WTC11 (cell line): ENCODE data around the gene ST6GALNAC3. TPM values are rescaled to one million over a fixed set of nuclear protein-coding genes. Genes with fewer than 3 reads are reported as not detected.

ENCODE experiments used
- ATAC-seq: fragments of 200-7000 bp; cut with Tn5 transposase; 2 replicates; pipeline ENCODE4 v1.10.0; 2021; ENCODE audit warnings: mild to moderate bottlenecking, moderate library complexity
- CTCF ChIA-PET: fragments of 300-600 bp; sonication (Branson Sonifier 250); formaldehyde crosslinking; loops from one replicate; lab custom pipeline; 2021; ENCODE audit warnings: antibody characterized with exemption; lab: Charles Lee
- POLR2A ChIA-PET: fragments of 350-600 bp; sonication (Branson Sonifier 250); formaldehyde crosslinking; loops from one replicate; lab custom pipeline; 2021; ENCODE audit warnings: antibody characterized with exemption; lab: Charles Lee
- DNase-seq: peaks from one replicate; pipeline ENCODE4 v3.0.0; 2021; ENCODE audit warnings: low spot score
- H3K27ac Mint-ChIP-seq: 2 replicates; pipeline ENCODE4 v1.8.0; 2021; ENCODE audit warnings: mixed read lengths
- H3K27me3 Mint-ChIP-seq: 2 replicates; pipeline ENCODE4 v1.8.0; 2021; ENCODE audit warnings: low read depth, mild to moderate bottlenecking, moderate library complexity, mixed read lengths
- H3K36me3 Mint-ChIP-seq: 2 replicates; pipeline ENCODE4 v1.8.0; 2021; ENCODE audit warnings: mixed read lengths
- H3K4me1 Mint-ChIP-seq: 2 replicates; pipeline ENCODE4 v1.8.0; 2022; ENCODE audit warnings: mixed read lengths
- H3K4me3 Mint-ChIP-seq: 2 replicates; pipeline ENCODE4 v1.8.0; 2021; ENCODE audit warnings: mild to moderate bottlenecking, moderate library complexity, mixed read lengths
- H3K9me3 Mint-ChIP-seq: 2 replicates; pipeline ENCODE4 v1.8.0; 2021; ENCODE audit warnings: mixed read lengths
- ELF4 ChIP-seq: sonication (generic); formaldehyde crosslinking; IDR thresholded peaks from 2 replicates; pipeline ENCODE4 v1.8.1; 2022; ENCODE audit warnings: low read depth, mild to moderate bottlenecking, moderate library complexity, missing genetic modification reagents
- FOXJ3 ChIP-seq: sonication (generic); formaldehyde crosslinking; IDR thresholded peaks from 2 replicates; pipeline ENCODE4 v1.9.0; 2021; ENCODE audit warnings: missing genetic modification reagents, mild to moderate bottlenecking, borderline replicate concordance
- FOXK1 ChIP-seq: sonication (generic); formaldehyde crosslinking; IDR thresholded peaks from 2 replicates; pipeline ENCODE4 v1.8.0; 2022; ENCODE audit warnings: mild to moderate bottlenecking, moderate library complexity, missing genetic modification reagents
- FOXP1 ChIP-seq: sonication (generic); formaldehyde crosslinking; IDR thresholded peaks from 2 replicates; pipeline ENCODE4 v1.8.0; 2022; ENCODE audit warnings: missing genetic modification reagents, mild to moderate bottlenecking, moderate library complexity, borderline replicate concordance
- GTF2I ChIP-seq: fragments of 250-450 bp; sonication (Bioruptor Pico); conservative IDR thresholded peaks from 2 replicates; pipeline ENCODE4 v1.4.0; 2021; ENCODE audit warnings: mild to moderate bottlenecking
- HMGA2 ChIP-seq: fragments of 250-450 bp; sonication (Bioruptor Pico); IDR thresholded peaks from 2 replicates; pipeline ENCODE4 v1.4.0; 2021; ENCODE audit warnings: mild to moderate bottlenecking, moderate library complexity
- JAZF1 ChIP-seq: fragments of 250-450 bp; sonication (Bioruptor Pico); IDR thresholded peaks from 2 replicates; pipeline ENCODE4 v1.9.0; 2021; ENCODE audit warnings: moderate library complexity, mild to moderate bottlenecking, inconsistent platforms
- MXD4 ChIP-seq: fragments of 250-450 bp; sonication (Bioruptor Pico); IDR thresholded peaks from 2 replicates; pipeline ENCODE4 v1.8.0; 2021; ENCODE audit warnings: mild to moderate bottlenecking, moderate library complexity, borderline replicate concordance
- MYBL2 ChIP-seq: sonication (generic); formaldehyde crosslinking; IDR thresholded peaks from 2 replicates; pipeline ENCODE4 v1.8.1; 2023; ENCODE audit warnings: mild to moderate bottlenecking, moderate library complexity, missing genetic modification reagents
- NR3C1 ChIP-seq: sonication (generic); formaldehyde crosslinking; conservative IDR thresholded peaks from 2 replicates; pipeline ENCODE4 v1.8.1; 2023; ENCODE audit warnings: low read depth, mild to moderate bottlenecking, missing genetic modification reagents
- RELA ChIP-seq: sonication (generic); formaldehyde crosslinking; IDR thresholded peaks from 2 replicates; pipeline ENCODE4 v1.8.1; 2022; ENCODE audit warnings: missing genetic modification reagents, mild to moderate bottlenecking, borderline replicate concordance
- RORB ChIP-seq: fragments of 250-450 bp; sonication (Bioruptor Pico); IDR thresholded peaks from 2 replicates; pipeline ENCODE4 v1.9.0; 2021; ENCODE audit warnings: mild to moderate bottlenecking
- SOX15 ChIP-seq: fragments of 250-450 bp; sonication (Bioruptor Pico); IDR thresholded peaks from 2 replicates; pipeline ENCODE4 v1.9.0; 2021; ENCODE audit warnings: mild to moderate bottlenecking
- USF2 ChIP-seq: sonication (generic); formaldehyde crosslinking; IDR thresholded peaks from 2 replicates; pipeline ENCODE4 v1.8.1; 2023; ENCODE audit warnings: mild to moderate bottlenecking, missing genetic modification reagents, moderate library complexity
- ZNF138 ChIP-seq: sonication (generic); formaldehyde crosslinking; conservative IDR thresholded peaks from 2 replicates; pipeline ENCODE4 v1.8.1; 2022; ENCODE audit warnings: mild to moderate bottlenecking, moderate library complexity, missing genetic modification reagents
- ZNF263 ChIP-seq: sonication (generic); formaldehyde crosslinking; IDR thresholded peaks from 2 replicates; pipeline ENCODE4 v1.8.1; 2022; ENCODE audit warnings: low read depth, mild to moderate bottlenecking, moderate library complexity, missing genetic modification reagents
- ZNF396 ChIP-seq: fragments of 250-450 bp; sonication (Bioruptor Pico); IDR thresholded peaks from 2 replicates; pipeline ENCODE4 v1.8.0; 2021; ENCODE audit warnings: mild to moderate bottlenecking, moderate library complexity, borderline replicate concordance
- ZNF425 ChIP-seq: fragments of 250-450 bp; sonication (Bioruptor Pico); conservative IDR thresholded peaks from 2 replicates; pipeline ENCODE4 v1.9.0; 2021; ENCODE audit warnings: mild to moderate bottlenecking
- total RNA-seq: library from RNA; stranded (reverse); gene quantifications from 3 replicates; pipeline ENCODE4 v1.2.3, GENCODE V29; 2021
- TF ChIP-seq, protein P1 (sequence below): sonication (generic); formaldehyde crosslinking; IDR thresholded peaks from 2 replicates; pipeline ENCODE4 v1.8.0; 2022; ENCODE audit warnings: missing genetic modification reagents
- TF ChIP-seq, protein P2 (sequence below): sonication (generic); formaldehyde crosslinking; IDR thresholded peaks from 2 replicates; pipeline ENCODE4 v1.8.1; 2023; ENCODE audit warnings: mild to moderate bottlenecking, missing genetic modification reagents, moderate library complexity
- TF ChIP-seq, protein P3 (sequence below): sonication (generic); formaldehyde crosslinking; conservative IDR thresholded peaks from 2 replicates; pipeline ENCODE4 v1.8.1; 2022; ENCODE audit warnings: mild to moderate bottlenecking, missing genetic modification reagents
- TF ChIP-seq, protein P4 (sequence below): sonication (generic); formaldehyde crosslinking; IDR thresholded peaks from 2 replicates; pipeline ENCODE4 v1.8.0; 2023; ENCODE audit warnings: missing genetic modification reagents

ST6GALNAC3 gene
- total RNA-seq, 1 experiment from 2014 or later = 11.9 TPM

GRCh38 chr1:76105372-76105771 lies 30.8 kb downstream of the ST6GALNAC3 start (continued):
- TF ChIP-seq, protein P1, sequence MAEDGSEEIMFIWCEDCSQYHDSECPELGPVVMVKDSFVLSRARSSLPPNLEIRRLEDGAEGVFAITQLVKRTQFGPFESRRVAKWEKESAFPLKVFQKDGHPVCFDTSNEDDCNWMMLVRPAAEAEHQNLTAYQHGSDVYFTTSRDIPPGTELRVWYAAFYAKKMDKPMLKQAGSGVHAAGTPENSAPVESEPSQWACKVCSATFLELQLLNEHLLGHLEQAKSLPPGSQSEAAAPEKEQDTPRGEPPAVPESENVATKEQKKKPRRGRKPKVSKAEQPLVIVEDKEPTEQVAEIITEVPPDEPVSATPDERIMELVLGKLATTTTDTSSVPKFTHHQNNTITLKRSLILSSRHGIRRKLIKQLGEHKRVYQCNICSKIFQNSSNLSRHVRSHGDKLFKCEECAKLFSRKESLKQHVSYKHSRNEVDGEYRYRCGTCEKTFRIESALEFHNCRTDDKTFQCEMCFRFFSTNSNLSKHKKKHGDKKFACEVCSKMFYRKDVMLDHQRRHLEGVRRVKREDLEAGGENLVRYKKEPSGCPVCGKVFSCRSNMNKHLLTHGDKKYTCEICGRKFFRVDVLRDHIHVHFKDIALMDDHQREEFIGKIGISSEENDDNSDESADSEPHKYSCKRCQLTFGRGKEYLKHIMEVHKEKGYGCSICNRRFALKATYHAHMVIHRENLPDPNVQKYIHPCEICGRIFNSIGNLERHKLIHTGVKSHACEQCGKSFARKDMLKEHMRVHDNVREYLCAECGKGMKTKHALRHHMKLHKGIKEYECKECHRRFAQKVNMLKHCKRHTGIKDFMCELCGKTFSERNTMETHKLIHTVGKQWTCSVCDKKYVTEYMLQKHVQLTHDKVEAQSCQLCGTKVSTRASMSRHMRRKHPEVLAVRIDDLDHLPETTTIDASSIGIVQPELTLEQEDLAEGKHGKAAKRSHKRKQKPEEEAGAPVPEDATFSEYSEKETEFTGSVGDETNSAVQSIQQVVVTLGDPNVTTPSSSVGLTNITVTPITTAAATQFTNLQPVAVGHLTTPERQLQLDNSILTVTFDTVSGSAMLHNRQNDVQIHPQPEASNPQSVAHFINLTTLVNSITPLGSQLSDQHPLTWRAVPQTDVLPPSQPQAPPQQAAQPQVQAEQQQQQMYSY (CRISPR knock-in tag) = no peak
- TF ChIP-seq, protein P2, sequence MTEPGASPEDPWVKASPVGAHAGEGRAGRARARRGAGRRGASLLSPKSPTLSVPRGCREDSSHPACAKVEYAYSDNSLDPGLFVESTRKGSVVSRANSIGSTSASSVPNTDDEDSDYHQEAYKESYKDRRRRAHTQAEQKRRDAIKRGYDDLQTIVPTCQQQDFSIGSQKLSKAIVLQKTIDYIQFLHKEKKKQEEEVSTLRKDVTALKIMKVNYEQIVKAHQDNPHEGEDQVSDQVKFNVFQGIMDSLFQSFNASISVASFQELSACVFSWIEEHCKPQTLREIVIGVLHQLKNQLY (CRISPR knock-in tag) = no peak
- TF ChIP-seq FOXP1 (CRISPR knock-in tag) (no peak), MXD4 (CRISPR knock-in tag) (no peak), ZNF138 (CRISPR knock-in tag) (no peak), RELA (CRISPR knock-in tag) (no peak), SOX15 (CRISPR knock-in tag) (no peak), USF2 (CRISPR knock-in tag) (no peak), JAZF1 (CRISPR knock-in tag) (no peak), MYBL2 (CRISPR knock-in tag) (no peak), ELF4 (CRISPR knock-in tag) (no peak)
- TF ChIP-seq, protein P3, sequence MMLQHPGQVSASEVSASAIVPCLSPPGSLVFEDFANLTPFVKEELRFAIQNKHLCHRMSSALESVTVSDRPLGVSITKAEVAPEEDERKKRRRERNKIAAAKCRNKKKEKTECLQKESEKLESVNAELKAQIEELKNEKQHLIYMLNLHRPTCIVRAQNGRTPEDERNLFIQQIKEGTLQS (CRISPR knock-in tag) = no peak
- TF ChIP-seq, protein P4, sequence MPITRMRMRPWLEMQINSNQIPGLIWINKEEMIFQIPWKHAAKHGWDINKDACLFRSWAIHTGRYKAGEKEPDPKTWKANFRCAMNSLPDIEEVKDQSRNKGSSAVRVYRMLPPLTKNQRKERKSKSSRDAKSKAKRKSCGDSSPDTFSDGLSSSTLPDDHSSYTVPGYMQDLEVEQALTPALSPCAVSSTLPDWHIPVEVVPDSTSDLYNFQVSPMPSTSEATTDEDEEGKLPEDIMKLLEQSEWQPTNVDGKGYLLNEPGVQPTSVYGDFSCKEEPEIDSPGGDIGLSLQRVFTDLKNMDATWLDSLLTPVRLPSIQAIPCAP (CRISPR knock-in tag) = no peak

DNA sequence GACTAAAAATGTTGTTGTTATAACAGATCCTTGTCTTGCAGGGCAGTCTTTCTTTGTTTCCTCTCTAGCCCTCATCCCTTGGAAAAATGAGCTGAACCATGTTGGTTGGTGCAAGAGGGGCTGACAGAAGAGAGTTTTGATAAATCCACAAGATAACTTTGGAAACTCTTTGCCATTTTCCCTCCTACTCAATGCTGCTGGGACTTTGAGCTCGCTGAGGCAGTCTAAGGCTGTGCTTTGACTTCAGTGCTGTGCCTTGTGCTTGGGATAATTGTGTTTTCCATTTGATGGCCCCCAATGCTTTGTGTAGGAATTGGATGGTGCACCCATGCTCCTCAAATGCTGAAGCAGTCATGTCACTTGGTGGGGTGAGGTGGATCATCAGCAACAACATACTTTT lies 31.7 kb downstream of the ST6GALNAC3 start:
- ChIA-PET CTCF (interaction anchor here (1.7 kb wide), 1 partner anchor 10 kb away, joined by 4 read pairs; no protein-coding TSS in a partner anchor), POLR2A (no interaction called here)
- Mint-ChIP-seq H3K4me1 (peaks cover 47% of the 10 kb centered on the region), H3K27ac (no peak overlapping the region), H3K36me3 (peaks cover 9% of the 10 kb centered on the region), H3K27me3 (no peaks in the 10 kb centered on the region), H3K9me3 (peaks cover 11% of the 10 kb centered on the region), H3K4me3 (no peak overlapping the region)
- ATAC-seq (no peak), DNase-seq (no peak)
- no peak for TF ChIP-seq ZNF396 (CRISPR knock-in tag)
- no peak for TF ChIP-seq ZNF263 (CRISPR knock-in tag)
- no peak for TF ChIP-seq FOXJ3 (CRISPR knock-in tag)

DNA sequence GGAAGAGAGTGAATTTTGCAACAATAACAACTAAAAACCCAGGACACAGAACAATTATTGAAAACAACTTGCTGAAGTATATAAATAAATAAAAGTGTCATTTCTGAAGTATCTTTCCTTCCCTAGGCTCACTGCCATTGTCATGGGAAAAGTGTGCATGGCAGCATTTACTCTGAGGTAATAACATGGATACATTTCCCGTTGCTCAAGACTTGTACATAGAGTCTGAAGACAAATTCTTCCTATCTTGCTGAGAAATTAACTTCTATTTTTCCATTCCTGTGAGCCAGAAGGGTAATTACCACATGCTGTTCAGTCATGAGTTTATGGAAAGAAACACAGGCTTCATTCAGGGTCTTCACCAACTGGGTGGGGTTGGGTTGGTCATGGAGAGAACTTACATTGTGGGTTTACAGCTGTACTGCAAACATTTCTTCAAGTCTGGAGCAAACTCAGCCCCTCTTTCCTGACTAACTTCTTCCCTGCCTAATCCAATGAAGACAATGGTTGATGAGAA lies 32.2 kb downstream of the ST6GALNAC3 start:
- ATAC-seq (no peak), DNase-seq (no peak)
- Mint-ChIP-seq H3K27me3 (no peaks in the 10 kb centered on the region), H3K9me3 (peaks cover 11% of the 10 kb centered on the region), H3K4me1 (peaks cover 46% of the 10 kb centered on the region), H3K36me3 (peaks cover 9% of the 10 kb centered on the region), H3K27ac (no peak overlapping the region), H3K4me3 (no peak overlapping the region)
- POLR2A ChIA-PET = no interaction called here
- CTCF ChIA-PET = interaction anchor here (1.7 kb wide), 1 partner anchor 11 kb away, joined by 4 read pairs; no protein-coding TSS in a partner anchor
- no peak for TF ChIP-seq ZNF425 (CRISPR knock-in tag)
- no peak for TF ChIP-seq RORB (CRISPR knock-in tag)
- no peak for TF ChIP-seq HMGA2 (CRISPR knock-in tag)
- no peak for TF ChIP-seq NR3C1 (CRISPR knock-in tag)
- TF ChIP-seq FOXP1 (CRISPR knock-in tag) = no peak
- no peak for TF ChIP-seq ZNF138 (CRISPR knock-in tag)
- no peak for TF ChIP-seq FOXK1 (CRISPR knock-in tag)
- no peak for TF ChIP-seq GTF2I
- TF ChIP-seq, protein P4 (CRISPR knock-in tag) = no peak
